Pancreas (tissue), 10 donors: Measurements from ENCODE around the gene DEPDC5. TPM values are rescaled to one million over a fixed set of nuclear protein-coding genes. Genes with fewer than 3 reads are reported as not detected.

ENCODE experiments used
- ATAC-seq, 4 donors: fragments of 200-7000 bp; cut with Tn5 transposase; one replicate each; pipeline versions ENCODE4 v1.8.0 to v1.9.1; 2020; ENCODE audit warnings: mild to moderate bottlenecking in 4 of 4, moderate library complexity in 4 of 4
- DNase-seq, 6 donors: peaks; one replicate each; pipeline ENCODE4 v3.0.0-alpha.2; 2020
- FAIRE-seq: peaks from 2 replicates; lab custom pipeline; 2012; peaks lifted over from hg19 to GRCh38; lab: Jason Lieb, UNC
- H3K27ac ChIP-seq, 4 donors: fragments of 200-600 bp; sonication (generic); 1 replicate in 3 of 4; 2 replicates in 1 of 4; pipeline versions ENCODE4 v1.5.0 to v1.8.0; 2020
- H3K27me3 ChIP-seq, 4 donors: fragments of 200-600 bp; one replicate each; pipeline ENCODE4 v1.8.0; 2021
- H3K36me3 ChIP-seq, 3 donors: fragments of 200-600 bp; sonication (generic) in 1 of 3; one replicate each; pipeline versions ENCODE4 v1.5.0 to v1.8.0; 2020 to 2021
- H3K4me1 ChIP-seq, 3 donors: fragments of 200-600 bp; one replicate each; pipeline ENCODE4 v1.8.0; 2021
- H3K4me3 ChIP-seq, 4 donors: fragments of 200-600 bp; sonication (generic) in 2 of 4; one replicate each; pipeline versions ENCODE4 v1.5.0 to v1.8.0; 2020 to 2021
- H3K9me3 ChIP-seq, 4 donors: fragments of 200-600 bp; one replicate each; pipeline ENCODE4 v1.8.0; 2021
- WGBS, 2 donors: extraction: QIAGEN DNeasy Blood & Tissue Kit; methylation state at CpG; one replicate each; pipeline ENCODE4 v1.1.7; 2013; 5-methylcytosine and 5-hydroxymethylcytosine counted together
- intact Hi-C, 3 donors: fragments of 100-400 bp; cut with DNase I; formaldehyde crosslinking; loops; one replicate each; pipeline versions ENCODE4 v1.11.1 to v1.14.2; 2022
- polyA plus RNA-seq, 2 donors: library from polyadenylated mRNA; stranded (reverse); fragments of 200-250 nt; gene quantifications; one replicate each; pipeline ENCODE4 v1.2.3, GENCODE V29; 2013
- total RNA-seq, 6 donors: library from RNA; stranded (reverse); fragmentation: NEBNext Ultra II Directional in 4 of 6; extraction: Animal tissue kit (Norgen Biotek cat#: 25700) in 4 of 6; gene quantifications; one replicate each; pipeline versions ENCODE4 v1.2.1 to v1.2.4, GENCODE V29; 2021 to 2023
- TF ChIP-seq, protein P1 (sequence below), 4 donors: fragments of 200-600 bp; sonication (generic) in 3 of 4; IDR thresholded peaks; one replicate each; pipeline versions ENCODE4 v1.5.0 to v1.8.0; 2021; ENCODE audit warnings: antibody characterized with exemption in 4 of 4
- donor health status: healthy with polysubstance abuse.
- donor health status: DM: no; HTN: no; CAD: no; lungs with moderate emphysema.
- donor health status: DM: no; HTN: no; CAD: no.
- donor health status: control.
- donor health status: control.
- donor health status: Bipolar disorder and iron deficiency.
- donor health status: DM: yes; HTN: yes; CAD: no.
- donor health status: DM: no; HTN: no; CAD: no.
- donor health status: DM: no; HTN: no; CAD: no.
- donor health status: DM: yes; HTN: yes; CAD: no.

The DEPDC5 gene
- total and polyA plus RNA-seq, 8 donors = 5.9 to 17.2 (median 9.0) TPM

DNA sequence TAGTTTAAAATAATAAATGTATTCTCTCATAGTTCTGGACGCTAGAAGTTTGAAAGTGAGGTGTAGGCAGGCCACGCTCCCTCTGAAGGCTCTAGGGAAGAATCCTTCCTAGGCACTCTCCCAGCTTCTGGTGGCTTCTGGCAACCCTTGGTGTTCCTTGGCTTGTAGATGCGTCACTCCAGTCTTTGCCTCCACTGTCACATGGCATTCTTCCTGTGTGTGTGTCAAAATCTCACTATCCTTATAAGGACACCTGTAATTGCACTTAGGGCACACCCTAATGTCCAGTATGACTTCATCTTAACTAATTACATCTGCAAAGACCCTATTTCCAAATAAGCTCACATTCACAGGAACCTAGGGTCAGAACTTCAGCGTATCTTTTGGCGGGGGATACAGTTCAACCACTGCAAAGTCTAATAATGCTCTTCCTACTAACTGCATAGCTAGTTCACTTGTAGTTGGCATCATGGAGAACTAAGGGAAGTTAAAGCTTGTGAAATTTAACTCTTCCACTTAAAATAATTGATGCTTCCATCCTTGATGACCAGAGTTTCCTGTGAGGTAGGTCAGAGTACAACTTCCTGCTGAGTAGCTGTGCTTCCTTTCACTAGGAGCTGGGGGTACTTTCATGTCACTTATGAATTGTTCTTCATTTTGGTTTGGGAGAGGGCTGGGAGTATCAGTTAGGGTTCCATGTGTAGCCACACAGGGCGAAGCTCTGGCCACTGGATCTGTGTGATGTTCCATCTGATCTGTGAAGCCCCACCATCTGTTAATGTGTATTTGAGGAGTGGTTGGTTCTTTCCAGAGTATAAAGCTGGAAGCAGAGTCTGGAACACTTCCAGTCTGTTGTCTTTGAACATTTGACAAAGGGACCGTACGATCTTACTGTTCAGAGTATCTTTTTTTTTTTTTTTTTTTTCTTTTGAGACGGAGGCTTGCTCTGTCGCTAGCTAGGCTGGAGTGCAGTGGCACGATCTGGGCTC lies 201.0 kb downstream of the DEPDC5 start:
- Histone ChIP-seq H3K36me3 (peaks cover 4 to 24% (median 6%) of the 10 kb centered on the region in 3 donors), H3K4me1 (peaks cover 14 to 36% (median 32%) of the 10 kb centered on the region in 3 donors), H3K27ac (peak overlapping the region in 2 of 4 donors; percentile 15 to 20), H3K27me3 (no peaks in the 10 kb centered on the region), H3K4me3 (no peak overlapping the region), H3K9me3 (no peaks in the 10 kb centered on the region)
- intact Hi-C loops = loop anchor here in 1 of 3 donors (5.0 kb wide), 1 partner anchor 73 kb away; no protein-coding TSS in a partner anchor
- TF ChIP-seq, protein P1, sequence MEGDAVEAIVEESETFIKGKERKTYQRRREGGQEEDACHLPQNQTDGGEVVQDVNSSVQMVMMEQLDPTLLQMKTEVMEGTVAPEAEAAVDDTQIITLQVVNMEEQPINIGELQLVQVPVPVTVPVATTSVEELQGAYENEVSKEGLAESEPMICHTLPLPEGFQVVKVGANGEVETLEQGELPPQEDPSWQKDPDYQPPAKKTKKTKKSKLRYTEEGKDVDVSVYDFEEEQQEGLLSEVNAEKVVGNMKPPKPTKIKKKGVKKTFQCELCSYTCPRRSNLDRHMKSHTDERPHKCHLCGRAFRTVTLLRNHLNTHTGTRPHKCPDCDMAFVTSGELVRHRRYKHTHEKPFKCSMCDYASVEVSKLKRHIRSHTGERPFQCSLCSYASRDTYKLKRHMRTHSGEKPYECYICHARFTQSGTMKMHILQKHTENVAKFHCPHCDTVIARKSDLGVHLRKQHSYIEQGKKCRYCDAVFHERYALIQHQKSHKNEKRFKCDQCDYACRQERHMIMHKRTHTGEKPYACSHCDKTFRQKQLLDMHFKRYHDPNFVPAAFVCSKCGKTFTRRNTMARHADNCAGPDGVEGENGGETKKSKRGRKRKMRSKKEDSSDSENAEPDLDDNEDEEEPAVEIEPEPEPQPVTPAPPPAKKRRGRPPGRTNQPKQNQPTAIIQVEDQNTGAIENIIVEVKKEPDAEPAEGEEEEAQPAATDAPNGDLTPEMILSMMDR (IDR thresholded peaks at IDR 0.05) = no peak
- no peak for FAIRE-seq
- DNase-seq = no peak
- 82 to 87% methylated on average over 11 of the region's 11 CpGs for WGBS, 2 donors
- ATAC-seq = no peak

DNA sequence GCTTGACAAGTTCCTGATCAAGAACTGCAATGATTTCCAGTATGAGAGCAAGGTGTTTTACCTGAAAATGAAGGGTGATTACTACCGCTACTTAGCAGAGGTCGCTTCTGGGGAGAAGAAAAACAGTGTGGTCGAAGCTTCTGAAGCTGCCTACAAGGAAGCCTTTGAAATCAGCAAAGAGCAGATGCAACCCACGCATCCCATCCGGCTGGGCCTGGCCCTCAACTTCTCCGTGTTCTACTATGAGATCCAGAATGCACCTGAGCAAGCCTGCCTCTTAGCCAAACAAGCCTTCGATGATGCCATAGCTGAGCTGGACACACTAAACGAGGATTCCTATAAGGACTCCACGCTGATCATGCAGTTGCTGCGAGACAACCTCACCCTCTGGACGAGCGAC lies 202.5 kb downstream of the DEPDC5 start:
- H3K27me3 ChIP-seq = no peaks in the 10 kb centered on the region
- H3K27ac ChIP-seq = no peak overlapping the region
- H3K36me3 ChIP-seq = peaks cover 4 to 24% (median 6%) of the 10 kb centered on the region in 3 donors
- FAIRE-seq (no peak), DNase-seq (no peak), ATAC-seq (no peak)
- intact Hi-C loops = no loop called here
- H3K4me3 ChIP-seq = no peak overlapping the region
- peaks cover 14 to 30% (median 29%) of the 10 kb centered on the region in 3 donors for H3K4me1 ChIP-seq
- 93 to 98% methylated on average over 12 of the region's 12 CpGs for WGBS, 2 donors
- no peaks in the 10 kb centered on the region for H3K9me3 ChIP-seq
- TF ChIP-seq, protein P1 (IDR thresholded peaks at IDR 0.05) = no peak

Other genes starting within 250 kb of the DEPDC5 start
- 10 to 100 TPM; 11.6 to 29.3 (median 16.9) TPM for gene PISD, start 91.8 kb upstream of the DEPDC5 start, total RNA-seq
- gene PISD, start 91.8 kb upstream of the DEPDC5 start, polyA plus RNA-seq = 10 to 100 TPM; 38.2 to 48.3 TPM
- 10 to 100 TPM; 16.3 to 32.8 (median 19.3) TPM for gene PRR14L, start 3.9 kb upstream of the DEPDC5 start, total RNA-seq
- 1 to 10 TPM; 5.3 to 7.0 TPM for gene PRR14L, start 3.9 kb upstream of the DEPDC5 start, polyA plus RNA-seq
- 100 to 1,000 TPM in 1 of 6 donors, 10 to 100 TPM in 5; 40.2 to 106 (median 48.0) TPM for gene YWHAH, start 190.5 kb downstream of the DEPDC5 start, total RNA-seq
- gene YWHAH, start 190.5 kb downstream of the DEPDC5 start, polyA plus RNA-seq = 10 to 100 TPM; 41.3 to 62.2 TPM